Tibial nerve (tissue), 4 donors: ENCODE data around the gene TCFL5.

Source experiments
- CTCF ChIP-seq, 5 experiments: fragments of 200-600 bp in 3 of 5; fragments of 450-650 bp in 2 of 5; sonication (generic) in 3 of 5; IDR thresholded peaks; one replicate each; pipeline ENCODE4 v1.5.1; 2016 to 2019; ENCODE audit warnings: antibody characterized with exemption in 5 of 5, mild to moderate bottlenecking in 3 of 5, moderate library complexity in 2 of 5
- EP300 ChIP-seq, 2 donors: sonication (generic); formaldehyde crosslinking; IDR thresholded peaks; one replicate each; pipeline ENCODE4 v1.6.1; 2017; ENCODE audit warnings: antibody characterized with exemption in 2 of 2, mild to moderate bottlenecking in 1 of 2
- POLR2A ChIP-seq, 2 donors: fragments of 450-650 bp; IDR thresholded peaks; one replicate each; pipeline ENCODE4 v1.6.1; 2017; ENCODE audit warnings: antibody characterized with exemption in 2 of 2, mild to moderate bottlenecking in 2 of 2, moderate library complexity in 2 of 2

- no peak for TF ChIP-seq POLR2A (IDR thresholded peaks at IDR 0.05)
- TF ChIP-seq CTCF (IDR thresholded peaks at IDR 0.05) = no peak
- no peak for TF ChIP-seq EP300 (IDR thresholded peaks at IDR 0.05)
Observed at GRCh38 chr20:62826646-62827310, 34.8 kb downstream of the TCFL5 start.
